HG03439 (cell line): ENCODE data around the gene MINDY2.
A peak's percentile ranks its signal among the peaks of the same experiment; 100 is the strongest.

Experiments
- ATAC-seq: cut with Tn5 transposase; IDR thresholded peaks from one replicate; pipeline ENCODE4 v1.9.1; 2021; ENCODE audit warnings: mild to moderate bottlenecking, moderate library complexity; ENCODE audit not compliant: unreplicated experiment

Gene MINDY2, protein sequence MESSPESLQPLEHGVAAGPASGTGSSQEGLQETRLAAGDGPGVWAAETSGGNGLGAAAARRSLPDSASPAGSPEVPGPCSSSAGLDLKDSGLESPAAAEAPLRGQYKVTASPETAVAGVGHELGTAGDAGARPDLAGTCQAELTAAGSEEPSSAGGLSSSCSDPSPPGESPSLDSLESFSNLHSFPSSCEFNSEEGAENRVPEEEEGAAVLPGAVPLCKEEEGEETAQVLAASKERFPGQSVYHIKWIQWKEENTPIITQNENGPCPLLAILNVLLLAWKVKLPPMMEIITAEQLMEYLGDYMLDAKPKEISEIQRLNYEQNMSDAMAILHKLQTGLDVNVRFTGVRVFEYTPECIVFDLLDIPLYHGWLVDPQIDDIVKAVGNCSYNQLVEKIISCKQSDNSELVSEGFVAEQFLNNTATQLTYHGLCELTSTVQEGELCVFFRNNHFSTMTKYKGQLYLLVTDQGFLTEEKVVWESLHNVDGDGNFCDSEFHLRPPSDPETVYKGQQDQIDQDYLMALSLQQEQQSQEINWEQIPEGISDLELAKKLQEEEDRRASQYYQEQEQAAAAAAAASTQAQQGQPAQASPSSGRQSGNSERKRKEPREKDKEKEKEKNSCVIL

DNA sequence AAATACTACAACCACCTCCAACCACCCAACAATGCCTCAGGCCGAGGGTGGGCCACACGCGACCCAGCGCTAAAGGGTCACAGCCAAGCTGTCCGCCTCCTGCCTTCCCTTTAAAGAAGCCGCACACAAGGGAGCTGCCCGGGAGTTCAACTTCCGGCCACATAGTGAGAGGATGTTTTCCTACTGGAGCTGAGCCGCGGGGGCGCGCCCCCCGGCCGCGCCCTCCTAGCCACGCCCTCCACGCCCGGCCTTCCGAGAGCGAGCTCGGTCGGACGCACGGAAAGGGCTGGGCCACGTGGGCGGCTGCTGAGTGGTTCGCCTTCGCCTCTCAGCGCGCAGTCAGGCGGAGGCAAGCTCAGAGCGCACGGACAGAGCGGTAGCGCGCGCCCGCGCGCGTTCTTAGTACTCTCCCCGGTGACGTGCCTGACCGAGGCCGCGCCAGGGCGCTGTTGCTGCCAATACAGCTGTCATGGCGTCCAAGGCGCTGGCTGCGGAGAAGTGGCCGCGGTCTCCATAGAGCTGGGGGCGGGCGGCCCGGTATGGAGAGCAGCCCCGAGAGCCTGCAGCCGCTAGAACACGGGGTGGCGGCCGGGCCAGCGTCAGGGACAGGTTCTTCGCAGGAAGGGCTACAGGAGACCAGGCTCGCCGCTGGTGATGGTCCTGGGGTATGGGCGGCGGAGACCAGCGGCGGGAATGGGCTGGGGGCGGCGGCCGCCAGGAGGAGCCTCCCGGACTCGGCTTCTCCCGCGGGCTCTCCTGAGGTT, at the start of gene MINDY2:
Gene MINDY2 (plus strand): TSS at position 446 of the 764 bp plus-strand sequence. CDS start 94 bp downstream, at position 540.
- ATAC-seq, result peak; percentile 97

DNA sequence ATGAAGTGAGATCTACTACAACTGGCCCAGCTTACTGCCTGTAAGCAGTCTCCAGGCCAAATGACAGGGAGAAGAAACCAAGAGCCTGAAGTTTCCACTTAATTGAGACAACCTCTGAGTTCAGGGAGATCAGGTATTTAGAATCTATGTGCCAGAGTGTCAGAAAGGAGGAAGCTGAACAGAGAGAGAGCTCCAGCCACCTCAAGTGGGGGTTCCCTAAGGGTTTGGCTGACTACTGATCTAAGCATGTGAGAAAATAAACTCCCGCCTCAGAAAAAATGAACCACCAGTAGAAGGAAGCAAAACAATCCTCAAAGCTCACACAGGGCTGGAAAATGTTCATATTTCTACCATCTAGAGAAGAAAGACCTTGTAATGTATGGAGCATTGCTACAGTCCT, 46.6 kb upstream of the MINDY2 start:
- no peak for ATAC-seq

DNA sequence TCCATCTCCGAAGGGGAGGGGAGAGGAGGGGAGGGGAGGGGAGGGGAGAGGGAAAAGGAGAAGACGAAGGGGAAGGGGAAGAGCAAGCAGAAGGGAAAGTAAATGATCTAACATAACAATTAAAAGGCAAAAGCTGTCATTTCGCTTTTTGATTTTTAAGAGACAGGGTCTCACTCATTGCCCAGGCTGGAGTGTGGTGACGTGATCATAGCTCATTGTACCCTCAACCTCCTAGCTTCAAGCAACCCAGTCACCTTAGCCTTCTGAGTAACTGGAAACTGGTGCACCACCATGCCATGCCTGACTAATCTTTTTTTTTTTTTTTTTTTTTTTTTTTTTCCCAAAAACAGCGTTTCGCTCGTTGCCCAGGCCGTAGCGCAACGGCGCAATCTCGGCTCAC, 44.2 kb upstream of the MINDY2 start:
- ATAC-seq, result no peak

DNA sequence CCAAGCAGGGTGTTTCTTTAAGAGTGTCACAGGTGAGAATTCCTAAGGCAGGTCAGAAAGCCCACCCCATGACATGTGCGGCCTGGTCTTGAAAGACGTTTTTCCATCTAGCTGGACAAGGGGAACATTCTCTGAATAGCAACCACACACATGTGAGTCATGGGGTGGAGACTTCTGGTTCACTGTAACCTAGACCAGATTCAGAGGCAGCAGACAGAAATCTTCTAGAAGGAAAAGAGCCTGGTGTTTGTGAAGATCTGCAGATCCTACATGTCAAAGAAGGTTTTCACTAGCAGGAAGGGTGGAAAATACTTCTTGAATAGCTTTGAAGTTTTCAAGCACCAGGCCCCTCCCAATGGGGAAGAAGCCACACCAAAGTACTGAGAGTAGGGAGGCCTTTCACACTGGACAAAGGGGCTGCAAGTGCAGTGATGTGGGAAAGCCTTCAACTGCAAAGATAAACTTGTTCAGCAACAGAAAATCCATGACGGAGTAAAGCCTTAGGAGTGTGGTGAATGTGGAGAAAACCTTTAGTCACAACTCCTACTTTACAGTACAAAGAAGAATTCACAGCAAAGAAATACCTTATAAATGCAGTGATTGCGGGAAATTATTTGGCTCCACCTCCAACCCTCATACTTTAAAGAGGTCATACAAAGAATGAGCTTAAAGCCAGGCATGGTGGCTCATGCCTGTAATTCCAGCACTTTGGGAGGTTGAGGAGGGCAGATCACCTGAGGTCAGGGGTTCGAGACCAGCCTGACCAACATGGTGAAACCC, 39.2 kb upstream of the MINDY2 start:
- no peak for ATAC-seq

DNA sequence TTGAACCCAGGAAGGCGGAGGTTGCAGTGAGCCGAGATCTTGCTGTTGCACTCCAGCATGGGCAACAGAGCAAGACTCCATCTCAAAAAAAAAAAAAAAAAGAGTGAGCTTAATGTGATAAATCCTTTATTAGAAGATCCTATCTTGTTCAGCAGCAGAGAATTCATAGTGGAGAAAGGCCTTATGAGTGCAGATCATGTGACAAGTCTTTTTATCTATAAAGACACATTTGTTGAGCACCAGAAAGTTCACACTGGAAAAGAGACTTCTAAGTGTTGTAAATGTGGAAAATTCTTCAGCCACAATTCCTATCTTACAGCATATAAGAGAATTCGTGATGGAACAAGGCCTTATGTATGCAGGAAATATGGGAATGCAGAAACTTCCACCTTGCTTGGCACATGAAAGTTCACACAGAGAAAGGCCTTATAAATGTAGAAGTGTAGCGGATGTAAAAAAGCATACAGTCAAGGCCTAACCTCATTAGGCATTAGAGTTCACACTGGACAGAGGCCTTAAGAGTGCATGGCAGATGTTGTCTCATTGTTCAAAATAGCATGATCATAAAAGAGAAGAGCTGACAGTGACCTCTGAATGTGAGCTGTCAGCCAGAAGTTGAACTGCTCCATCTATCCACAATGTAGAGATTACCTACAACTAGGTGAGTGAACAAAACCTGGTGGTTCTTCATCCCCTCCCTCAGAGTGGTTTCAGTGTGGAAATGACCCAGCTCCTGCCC, 38.3 kb upstream of the MINDY2 start:
- ATAC-seq, result no peak

DNA sequence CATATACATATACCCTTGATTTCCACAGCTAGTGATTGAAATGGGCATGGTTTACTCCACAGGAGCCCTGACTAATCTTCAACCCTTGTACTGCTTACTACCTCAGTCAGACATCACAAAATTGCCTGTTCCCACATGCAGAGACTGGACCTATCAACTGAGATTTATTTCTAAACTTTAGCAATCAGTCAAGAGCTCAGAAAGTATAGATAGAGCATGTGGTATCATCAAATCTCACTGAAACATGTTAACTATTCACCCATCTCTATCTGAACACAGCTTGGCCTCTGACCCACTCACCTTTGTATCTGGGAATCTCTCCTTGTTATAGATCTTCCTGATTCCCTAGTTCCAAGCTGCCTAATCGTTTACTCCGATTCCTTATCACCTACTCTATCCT, 36.2 kb upstream of the MINDY2 start:
- no peak for ATAC-seq

DNA sequence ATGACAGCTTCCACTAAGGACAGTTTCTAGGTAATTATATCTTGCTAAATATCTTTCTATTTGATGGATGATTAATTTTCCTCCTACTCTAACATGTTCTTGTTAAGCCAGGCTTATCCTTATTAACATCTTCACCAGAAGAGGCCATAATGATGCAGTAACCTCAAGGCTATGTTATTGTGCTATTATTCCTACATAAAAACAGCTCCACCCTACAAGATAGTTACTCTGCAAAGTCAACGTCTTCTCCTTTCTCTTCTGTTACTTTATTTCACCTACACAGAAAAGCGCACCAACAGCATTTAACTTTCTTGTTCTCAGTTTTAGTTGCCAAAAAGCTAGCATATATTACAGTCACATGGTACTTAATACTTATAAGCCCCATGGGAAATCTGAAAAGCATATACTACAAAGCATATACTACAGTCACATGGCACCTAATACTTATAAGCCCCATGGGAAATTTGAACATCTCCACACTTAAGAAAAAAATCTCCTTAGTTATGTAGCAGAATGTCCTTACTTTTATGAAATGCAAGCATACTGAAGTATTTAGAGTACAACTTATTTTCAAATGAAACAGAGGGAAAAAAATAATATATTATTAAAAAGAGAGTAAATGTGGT, 35.0 kb upstream of the MINDY2 start:
- no peak for ATAC-seq

DNA sequence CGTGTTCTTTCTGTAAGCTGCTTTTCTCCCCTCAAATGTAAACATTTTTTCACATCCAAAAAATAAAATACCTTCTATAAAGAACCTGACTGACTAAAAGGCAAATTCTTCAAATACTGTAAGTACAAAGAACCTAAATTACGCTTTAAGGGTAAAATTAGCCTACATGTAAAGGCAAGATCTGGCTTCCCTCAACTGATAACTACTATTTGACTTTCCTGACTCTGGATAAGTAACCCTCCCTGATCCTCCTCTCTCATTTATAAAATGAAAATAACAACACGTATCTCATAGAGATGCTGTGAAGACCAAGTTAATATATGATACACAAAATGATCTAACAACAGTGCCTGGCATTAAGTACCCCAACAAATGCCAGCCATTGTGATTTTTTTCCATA, 33.8 kb upstream of the MINDY2 start:
- ATAC-seq, result no peak

DNA sequence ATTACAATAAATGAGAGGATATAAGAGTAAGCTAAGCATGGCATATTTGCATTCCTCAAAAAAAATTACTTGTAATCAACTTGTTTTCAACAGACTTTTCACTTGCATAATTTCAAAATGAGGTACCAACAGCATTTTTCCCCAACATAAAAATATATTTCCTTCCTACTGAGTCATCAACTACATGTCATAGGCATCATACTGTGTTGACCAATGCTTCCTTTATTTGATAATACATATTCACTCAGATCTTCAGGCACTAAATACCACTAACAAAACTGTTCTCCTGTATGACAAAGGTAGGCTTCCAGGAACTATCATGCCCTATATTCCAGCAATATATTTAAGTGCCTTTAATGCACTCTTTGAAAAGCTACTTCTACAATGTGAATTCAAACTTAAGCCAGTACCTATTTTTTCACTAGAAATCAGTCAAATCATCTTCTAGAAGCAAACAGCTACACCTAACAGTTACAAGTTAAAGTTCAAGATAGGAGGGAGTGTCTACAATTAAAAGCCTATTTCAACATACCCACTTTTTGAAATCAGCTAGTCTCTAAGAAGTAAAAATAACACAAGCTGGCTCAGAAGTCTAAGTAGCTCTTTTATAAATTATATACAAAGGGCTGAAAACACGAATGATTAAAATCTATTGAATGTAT, 32.9 kb upstream of the MINDY2 start:
- ATAC-seq, result no peak

DNA sequence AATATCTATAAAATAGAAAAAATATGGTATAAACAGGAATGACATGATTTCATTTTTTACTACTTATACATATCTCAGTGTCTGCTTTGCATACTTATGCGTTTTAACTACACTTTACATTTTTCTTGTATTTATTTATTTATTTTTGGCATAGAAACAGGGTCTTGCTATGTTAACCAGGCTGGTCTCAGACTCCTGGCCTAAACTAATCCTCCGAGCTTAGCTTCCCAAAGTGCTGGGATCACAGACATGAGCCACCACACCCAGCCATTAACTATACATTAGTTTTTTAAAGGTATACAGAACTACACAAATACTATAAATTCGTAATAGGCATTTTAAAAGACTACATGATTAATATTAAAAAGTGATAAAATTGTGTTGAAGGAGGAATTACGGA, 30.7 kb upstream of the MINDY2 start:
- ATAC-seq, result no peak

DNA sequence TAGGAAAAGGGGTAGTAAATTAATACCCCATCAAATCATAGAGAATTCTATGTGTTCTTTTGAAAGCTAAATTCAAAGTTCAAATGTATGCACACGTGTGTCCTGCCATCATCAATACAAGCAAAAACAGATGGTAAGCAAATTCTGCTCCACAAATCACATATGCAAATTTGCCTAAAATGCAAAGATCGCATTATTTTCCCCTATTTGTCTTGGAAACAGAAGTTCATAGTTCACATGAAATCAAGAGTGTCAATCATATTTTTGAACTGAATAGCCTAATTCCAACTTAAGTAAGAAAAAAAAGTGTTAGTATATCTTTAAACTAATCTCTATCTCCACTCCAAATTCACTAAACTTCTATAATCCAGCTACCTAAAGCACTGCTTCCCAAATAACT, 30.1 kb upstream of the MINDY2 start:
- ATAC-seq, result no peak

DNA sequence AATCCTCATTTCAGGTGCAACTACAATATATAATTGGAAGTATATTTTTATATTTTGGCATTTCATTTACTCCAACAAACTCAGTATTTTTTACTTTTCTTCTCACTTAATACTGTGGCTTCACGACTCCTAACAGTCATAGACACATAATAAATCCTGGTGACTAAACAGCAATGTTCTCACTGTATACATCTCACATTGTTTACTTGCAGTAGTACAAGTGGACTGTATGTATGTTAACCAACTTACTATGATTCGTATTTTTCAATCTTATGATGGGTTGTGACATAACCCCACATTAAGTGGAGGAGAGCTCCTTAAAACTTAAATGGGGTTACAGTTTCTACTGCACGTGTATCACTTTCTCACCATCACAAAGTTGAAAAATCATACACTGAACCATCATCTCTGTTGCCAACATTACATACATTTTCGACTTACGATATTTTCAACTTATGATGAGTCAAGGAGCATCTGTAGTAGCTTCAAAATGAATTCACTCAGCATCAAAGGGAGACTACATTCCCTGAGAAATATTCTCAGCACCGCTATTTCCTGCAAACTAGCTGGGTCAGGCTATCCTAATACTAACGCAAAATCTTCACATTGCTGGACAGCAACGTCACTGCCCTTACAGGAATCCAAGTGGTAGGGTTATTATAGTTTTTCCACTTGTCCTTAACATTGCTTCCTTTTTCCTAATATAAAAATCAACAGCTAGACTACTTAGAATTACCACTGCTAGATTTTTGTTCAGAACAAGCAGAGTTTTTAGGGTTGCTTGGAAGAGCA, 28.9 kb upstream of the MINDY2 start:
- ATAC-seq, result no peak

DNA sequence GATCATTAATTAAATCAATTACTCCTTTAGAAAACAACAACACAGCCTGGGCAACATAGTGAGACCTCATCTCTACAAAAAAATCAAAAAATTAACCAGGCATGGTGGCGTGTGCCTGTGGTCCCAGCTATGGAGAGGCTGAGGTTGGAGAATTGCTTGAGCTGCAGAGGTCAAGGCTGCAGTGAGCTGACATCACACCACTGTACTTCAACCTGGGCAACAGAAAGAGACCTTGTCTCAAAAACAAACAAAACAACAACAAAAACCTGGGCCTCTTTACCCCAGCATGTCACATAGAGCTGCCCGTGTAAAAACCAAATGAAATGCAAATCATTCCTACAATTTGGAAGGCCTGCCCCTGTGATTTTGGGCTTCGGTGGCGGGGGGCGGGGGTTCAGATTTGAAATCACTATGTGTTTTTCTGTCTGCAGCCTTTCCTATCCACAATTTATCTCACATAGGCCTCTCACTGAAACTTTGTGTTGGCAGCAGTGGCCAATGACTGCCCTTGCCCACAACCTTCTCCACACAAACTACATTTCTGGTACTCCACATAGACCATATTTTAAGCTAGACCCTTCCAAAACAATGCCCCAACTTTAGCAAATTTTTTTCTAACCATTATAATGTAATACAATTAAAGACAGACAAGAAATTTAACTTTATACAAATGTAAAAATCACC, 28.1 kb upstream of the MINDY2 start:
- ATAC-seq, result no peak

DNA sequence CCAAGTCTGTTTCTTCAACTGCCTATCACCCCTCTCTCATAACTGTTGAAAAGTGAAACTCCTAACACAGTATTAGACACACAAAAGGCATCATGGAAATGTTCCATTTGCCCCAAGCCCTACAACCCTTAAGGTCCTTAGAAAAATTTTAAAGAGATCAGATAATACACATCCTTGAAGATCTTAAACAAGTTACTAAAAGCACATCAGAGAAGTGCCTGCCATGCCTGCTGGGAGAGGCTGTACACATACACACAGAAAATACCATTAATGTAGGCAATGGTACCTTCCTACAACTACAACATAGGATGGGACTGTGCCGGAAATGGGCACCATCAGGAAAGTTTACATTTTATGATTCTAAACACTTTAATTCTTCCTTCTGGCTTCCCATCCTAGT, 24.9 kb upstream of the MINDY2 start:
- no peak for ATAC-seq

DNA sequence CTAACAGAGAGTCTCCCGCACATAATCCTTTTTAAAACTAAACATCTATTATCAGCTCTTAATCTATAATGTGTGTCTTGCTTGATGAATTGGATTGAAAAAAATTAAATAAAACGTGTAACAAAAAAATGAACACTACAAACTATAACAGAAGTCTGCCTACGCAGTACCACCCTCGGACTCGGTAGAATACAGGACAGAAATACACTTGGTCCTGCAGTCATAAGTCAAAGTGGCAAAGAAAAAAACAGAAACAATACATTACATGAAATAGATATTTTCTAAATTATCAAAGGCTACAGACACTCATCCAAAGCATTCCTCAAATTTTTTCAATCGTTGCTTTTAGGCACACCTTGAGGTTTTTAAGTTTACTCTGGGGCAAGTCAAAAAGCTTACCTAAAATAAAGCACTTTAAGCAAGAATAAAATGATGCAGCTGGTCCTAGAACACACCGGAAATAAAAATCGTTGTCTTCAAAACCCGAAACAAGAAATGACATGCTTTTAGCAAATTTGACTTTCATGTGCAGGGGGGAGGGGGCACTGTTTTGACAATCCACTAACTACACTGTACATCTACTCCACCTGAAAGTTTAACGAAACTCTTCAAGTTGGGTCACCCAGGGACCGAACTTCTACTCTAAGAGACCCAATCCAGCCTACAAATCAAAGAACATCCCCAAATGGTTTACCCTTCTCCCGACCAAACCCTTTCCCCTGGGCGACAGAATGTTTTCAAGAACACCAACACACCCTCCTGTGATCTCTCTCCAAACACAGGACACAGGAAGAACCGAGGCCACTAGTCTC, 22.9 kb upstream of the MINDY2 start:
- no peak for ATAC-seq

DNA sequence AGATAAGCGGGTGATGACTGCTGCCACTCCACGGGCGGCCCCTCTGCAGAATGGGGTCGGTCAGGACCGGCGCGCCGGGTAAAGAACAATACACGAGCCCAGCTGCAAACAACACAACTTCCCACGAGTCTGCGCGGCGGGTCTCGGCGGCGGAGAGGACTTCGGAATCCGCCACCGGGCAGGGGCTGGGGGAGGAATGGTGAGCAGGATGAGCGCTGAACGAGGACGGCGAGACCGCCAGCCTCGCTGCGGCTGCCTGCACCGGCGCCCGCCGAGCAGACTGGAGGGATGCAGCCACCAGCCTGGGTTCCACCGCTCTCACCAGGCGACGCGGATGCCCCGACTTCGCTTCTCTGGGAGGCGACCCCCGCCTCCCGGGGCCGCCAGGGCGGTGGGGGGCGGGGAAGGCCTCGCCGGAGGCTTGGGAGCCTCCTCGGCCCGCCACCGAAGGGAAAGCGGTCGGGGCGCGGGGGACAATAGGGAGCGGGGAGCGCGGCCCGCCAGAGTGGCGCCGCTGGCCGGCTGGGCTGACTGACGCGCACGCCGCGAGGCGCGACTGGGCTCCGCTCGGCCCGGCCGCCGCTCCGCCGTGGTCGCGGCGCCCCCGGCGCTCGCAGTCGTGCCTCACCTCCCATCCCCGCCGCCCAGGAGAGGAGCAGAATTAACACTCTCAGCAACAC, 22.1 kb upstream of the MINDY2 start:
- peak; percentile 33 for ATAC-seq
